GOT3 (cell line): Measurements from ENCODE around the gene ZNF3.

Source experiments
- DNase-seq: peaks from one replicate; lab custom pipeline; 2025; ENCODE audit warnings: mixed read lengths; lab: John Stamatoyannopoulos, UW

The ZNF3 gene

GRCh38 chr7:100088621-100089457, 7.3 kb upstream of the ZNF3 start, which contains the start of gene COPS6:
COPS6 (plus strand) TSS chr7:100088969; CDS start chr7:100088991, 22 bp downstream.
- peak; percentile 17 for DNase-seq

- no peak for DNase-seq
These were observed 6.6 kb upstream of the ZNF3 start for GRCh38 chr7:100088095-100088620.

- no peak for DNase-seq
These were observed 5.7 kb upstream of the ZNF3 start for GRCh38 chr7:100087055-100087750.

- DNase-seq, result no peak
These were observed 4.0 kb upstream of the ZNF3 start for GRCh38 chr7:100085515-100085914.

GRCh38 chr7:100082978-100083377, 1.5 kb upstream of the ZNF3 start:
- no peak for DNase-seq

- DNase-seq, result no peak
These were observed 502 bp downstream of the ZNF3 start for GRCh38 chr7:100080907-100081534.

- no peak for DNase-seq
These were observed 2.4 kb downstream of the ZNF3 start for GRCh38 chr7:100079024-100079560.

- DNase-seq, result no peak
These were observed 4.3 kb downstream of the ZNF3 start for GRCh38 chr7:100077205-100077604.

GRCh38 chr7:100075418-100075817, 6.1 kb downstream of the ZNF3 start:
- no peak for DNase-seq

GRCh38 chr7:100074841-100075240, 6.7 kb downstream of the ZNF3 start:
- DNase-seq, result no peak

- DNase-seq, result no peak
These were observed 9.1 kb downstream of the ZNF3 start for GRCh38 chr7:100072462-100072861.

GRCh38 chr7:100071018-100071723, 10.4 kb downstream of the ZNF3 start:
- no peak for DNase-seq

GRCh38 chr7:100069991-100070390, 11.5 kb downstream of the ZNF3 start:
- DNase-seq, result no peak

GRCh38 chr7:100066953-100067352, 14.6 kb downstream of the ZNF3 start:
- no peak for DNase-seq

- no peak for DNase-seq
These were observed 15.9 kb downstream of the ZNF3 start for GRCh38 chr7:100065452-100066186.

GRCh38 chr7:100064162-100064561, 17.4 kb downstream of the ZNF3 start:
- no peak for DNase-seq

- no peak for DNase-seq
These were observed 18.1 kb downstream of the ZNF3 start for GRCh38 chr7:100063376-100063775.

GRCh38 chr7:100061518-100062193, 19.9 kb downstream of the ZNF3 start:
- no peak for DNase-seq

- DNase-seq, result no peak
These were observed 22.2 kb downstream of the ZNF3 start for GRCh38 chr7:100059251-100059739.

- DNase-seq, result no peak
These were observed 24.5 kb downstream of the ZNF3 start for GRCh38 chr7:100057006-100057405.
